ENCODE measurements around the gene PCIF1.

The PCIF1 gene

DNA sequence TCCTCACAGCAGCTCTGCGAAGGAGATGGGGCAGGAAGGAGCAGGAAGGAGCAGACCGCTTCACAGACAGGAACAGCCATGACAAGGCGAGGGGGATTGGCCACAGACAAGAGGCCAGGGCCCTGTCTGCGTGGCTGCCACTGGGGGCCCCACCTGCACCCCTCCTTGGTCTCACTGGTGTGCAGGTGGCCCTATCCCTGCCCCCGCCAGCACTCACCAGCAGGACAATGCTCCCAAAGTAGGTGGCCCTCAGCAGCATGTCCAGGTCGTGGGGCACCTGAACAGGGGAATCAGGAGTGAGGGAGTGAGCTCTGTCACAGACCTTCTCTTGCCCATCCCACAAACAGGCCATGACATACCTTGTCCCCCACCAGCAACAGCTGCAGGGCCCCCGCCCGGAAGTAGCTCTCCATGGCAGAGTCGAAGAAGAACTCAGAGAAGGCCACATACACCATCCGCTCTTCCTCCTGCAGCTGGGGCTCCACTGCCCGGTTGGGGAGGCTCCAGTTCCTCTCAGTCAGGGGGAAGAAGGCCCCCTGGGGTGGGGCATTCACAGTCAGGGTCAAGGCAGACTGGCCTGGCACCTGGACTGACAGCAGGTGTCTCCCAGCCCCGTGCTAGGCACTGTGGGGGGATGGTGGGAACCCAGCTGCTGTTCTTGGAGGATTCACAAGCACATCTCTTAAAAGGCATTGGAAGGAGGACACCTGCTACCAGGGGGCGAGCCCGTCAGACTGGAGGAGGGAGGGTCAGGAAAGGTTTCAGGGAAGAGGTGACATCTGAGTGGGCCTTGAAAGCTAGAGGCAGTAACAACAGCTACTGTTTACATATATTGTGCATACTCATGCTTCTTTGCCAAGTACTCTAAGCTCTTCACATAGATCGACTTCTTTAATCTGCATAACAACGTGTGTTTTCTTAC is 29.6 kb upstream of the PCIF1 start:
- no peak for DNase-seq

DNA sequence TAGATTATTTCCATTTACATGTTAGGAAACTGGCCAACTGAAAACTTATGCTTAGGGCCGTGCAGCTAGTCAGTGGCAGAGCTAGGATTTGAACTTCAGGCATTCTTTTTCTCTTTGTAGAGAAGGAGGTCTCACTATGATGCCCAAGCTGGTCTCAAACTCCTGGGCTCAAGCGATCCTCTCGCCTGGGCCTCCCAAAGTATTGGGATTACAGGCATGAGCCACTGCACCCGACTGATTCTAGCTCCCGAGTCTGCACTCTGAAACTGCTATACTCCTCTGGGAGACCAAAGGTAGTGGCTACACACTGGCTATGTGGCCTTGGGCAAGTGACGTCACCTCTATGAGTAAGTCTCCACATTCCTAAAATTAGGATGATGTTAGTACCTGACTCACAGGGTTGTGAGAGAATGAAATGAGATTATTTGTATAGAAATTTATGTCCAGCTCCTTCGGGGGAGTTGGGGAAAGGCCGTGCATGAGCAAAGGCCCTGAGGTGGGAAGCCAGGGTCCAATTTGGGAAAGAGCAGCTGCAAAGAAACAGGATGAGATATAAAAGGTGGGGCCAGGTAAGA is 28.9 kb upstream of the PCIF1 start:
- DNase-seq: no peak

DNA sequence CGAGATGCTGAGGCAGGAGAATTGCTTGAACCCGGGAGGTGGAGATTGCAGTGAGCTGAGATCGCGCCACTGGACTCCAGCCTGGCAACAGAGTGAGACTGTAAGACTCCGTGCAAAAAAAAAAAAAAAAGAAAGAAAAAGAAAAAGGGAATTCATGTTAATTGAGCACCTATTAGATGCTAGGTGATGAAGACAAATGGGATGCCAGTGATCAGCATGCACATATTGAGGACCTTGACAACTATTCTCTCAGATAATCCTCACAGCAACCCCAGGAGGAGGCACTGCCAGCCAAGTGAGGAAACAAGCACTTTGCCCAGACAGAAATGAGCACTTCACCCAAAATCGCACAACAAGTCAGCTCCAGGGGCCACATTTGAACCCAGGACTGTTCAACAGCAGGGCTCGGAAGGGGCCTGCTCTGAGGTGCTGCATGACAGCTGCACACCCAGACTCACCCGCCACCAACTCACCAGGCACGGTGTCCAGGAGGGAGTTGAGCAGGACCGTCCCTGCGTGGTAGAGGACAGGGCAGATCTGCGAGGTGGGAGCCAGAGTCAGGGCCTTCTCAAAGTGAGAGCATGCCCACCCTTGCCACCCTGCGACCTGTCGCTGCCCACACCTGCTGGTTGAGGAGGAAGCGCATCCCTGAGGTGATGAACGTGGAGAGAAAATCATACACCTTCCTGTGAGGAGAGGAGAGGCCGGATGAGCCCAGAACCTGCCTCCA is 27.1 kb upstream of the PCIF1 start:
- no peak for DNase-seq

DNA sequence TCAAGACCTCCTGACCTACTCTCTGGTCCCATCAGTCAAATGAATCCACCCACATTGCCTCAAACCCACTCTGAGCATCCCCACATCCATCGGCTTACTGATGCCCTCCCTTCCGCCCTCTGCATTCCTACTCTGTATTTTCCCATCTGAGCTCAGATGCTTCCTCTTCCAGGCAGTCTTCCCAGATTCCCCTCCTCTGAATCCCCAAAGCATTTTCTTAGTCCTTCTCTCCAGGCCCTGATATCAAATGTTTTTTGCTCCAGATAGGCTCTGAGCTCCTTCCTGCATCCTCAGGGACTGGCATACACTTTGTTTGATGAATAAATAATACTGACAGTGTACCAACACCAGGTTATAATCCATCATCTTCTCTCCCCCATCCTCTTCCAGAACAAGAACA is 26.4 kb upstream of the PCIF1 start:
- no peak for DNase-seq

DNA sequence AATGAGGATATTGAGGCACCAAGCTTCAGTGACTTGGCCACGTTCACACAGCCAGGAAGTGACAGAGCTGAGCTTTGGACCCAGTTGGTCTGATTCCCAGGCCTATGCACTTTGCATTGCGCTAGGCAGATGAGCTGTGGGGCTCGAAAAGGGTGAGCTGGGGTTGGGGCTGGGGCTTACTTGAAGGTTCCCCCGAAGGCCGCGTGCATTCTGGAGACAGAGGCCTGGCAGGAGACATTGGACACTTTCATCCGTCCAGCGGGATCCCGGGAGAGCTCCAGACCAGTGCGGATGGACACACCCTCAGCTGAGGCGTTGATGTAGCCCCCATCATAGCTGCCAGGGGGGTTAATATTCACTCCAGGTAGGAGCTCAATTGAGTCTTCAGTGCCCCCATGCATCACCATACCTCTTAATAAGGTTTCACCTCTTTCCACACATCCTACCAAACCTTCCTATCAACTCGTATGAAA is 25.1 kb upstream of the PCIF1 start:
- no peak for DNase-seq

DNA sequence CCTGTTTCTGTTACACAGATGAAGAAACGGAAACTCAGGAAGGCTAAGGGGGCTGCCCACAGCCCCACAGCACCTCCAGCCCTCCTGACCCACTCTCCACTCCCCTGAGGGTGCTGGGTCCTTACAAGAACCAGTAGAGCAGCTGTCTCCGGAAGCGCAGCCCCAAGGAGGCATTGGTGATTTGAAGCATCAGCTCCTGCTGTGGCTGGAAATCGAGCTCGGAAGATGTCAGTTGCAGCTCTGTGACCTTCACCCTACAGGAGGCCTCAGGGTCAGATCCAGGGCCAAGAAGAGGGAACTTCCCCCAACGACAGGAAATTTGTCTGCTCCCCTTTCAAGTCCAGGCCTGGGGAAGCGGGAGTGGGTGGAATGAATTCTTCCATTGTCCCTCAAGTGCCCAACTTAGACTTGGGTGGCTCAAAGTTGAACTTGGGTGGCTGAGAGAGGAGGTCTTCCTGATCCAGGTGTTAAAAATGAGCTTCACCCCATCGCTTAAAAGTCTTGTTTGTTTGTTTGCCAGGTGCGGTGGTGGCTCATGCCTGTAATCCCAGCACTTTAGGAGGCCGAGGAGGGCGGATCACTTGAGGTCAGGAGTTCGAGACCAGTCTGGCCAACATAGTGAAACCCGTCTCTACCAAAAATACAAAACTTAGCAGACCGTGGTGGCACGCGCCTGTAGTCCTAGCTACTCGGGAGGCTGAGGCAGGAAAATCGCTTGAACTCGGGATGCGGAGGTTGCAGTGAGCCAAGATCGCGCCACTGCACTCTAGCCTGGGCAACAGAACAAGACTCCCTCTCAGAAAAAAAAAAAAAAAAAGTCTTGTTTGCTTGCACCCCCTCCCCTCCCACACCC is 24.4 kb upstream of the PCIF1 start:
- DNase-seq: no peak

DNA sequence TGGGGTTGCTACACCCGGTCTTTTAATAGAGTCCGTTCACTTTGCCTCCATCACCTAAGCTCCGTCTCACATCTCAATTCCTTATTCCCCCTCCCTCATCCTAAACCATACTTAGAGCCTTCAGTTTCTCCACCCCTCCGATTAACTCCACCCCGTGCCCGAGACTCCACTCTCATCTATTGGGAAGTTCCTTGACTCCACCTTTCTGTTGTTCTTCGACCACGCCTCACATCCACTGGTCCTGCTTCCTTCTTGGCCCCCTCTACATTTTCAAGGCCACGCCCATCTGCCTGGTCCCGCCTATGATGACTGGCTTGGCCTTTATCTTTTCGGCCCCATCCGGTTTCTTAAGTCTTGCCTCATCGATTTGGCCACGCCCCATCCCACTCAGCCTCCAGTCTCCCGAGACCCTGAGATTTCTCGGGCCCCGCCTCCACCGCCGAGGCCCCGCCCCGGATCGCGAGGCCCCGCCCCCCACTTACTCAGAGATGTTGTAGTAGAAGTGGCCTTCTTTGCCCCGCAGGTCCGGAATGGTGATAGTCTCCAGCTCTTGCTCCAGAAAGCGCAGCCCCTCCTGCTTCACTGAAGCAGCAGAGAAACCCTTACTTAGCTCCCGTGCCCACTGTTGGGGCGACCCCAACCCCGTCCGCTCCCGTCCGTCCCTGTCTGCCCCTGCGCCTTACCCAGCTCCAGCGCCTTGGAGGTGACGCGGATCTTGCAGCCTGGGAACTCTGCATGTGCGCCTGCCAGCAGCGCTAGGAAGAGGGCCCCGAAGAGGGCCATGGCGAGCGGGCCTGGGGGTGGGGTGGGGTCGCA is 23.6 kb upstream of the PCIF1 start:
- peak; percentile 99 for DNase-seq

DNA sequence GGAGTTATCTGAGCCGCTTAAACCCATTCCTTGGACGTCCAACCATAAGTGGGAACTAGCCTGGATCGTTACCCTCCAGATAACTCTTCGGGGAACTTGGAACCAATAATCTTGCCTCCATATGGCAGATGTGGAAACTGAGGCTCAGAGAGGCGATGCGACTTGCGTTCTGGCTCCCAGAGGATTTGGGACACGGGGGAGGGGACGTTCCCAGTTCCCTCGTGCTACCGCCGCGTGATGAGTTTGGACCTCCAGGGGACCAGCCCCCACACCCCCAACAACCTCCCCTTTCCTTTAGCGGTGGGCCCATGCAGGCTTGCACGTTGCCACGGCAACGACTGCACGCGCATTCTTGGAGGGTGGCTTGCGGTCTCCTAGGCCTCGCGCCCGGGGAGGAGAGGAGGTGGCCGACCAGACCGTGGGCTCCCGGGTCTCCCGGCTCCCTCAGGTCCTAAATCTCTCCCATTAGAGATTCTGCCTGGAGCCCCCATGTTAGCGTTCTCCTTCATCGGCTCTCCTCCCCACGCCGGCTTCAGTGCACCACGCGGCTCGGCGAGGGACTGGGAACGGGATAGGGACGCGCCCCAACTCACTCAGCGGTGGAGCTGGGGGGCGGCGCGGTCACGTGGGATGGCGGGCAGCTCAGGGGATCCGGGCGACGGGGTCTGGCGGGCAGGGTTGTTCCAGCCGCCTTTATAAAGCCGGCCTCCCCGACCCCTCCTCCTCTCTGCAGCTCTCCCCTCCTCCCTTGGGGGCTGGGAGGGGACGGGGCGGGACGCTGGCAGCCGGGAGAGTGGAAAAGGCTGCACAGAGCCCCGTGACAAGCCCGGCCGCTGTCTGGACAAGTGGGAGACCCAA is 22.8 kb upstream of the PCIF1 start, which contains the start of gene PLTP:
Gene PLTP (minus strand): TSS at position 670 of the 858 bp plus-strand sequence. CDS start 703 bp downstream, outside the sequence.
- no peak for DNase-seq

DNA sequence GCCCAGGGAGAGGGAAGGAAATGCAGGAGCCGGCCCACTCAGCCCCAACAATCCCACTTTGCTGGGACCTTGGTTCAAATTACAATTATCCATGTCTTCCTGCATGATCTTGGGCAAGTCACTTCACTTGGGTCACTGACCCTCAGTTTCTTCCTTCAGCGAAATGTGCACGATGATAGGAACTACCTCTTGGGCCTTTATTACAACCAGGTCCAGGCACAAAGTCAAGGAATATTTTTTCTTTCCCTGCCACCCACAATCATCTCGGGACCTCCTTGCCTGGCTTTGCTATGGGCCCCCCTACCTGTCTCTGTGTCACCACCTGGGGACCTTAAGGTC is 22.2 kb upstream of the PCIF1 start:
- DNase-seq: no peak

DNA sequence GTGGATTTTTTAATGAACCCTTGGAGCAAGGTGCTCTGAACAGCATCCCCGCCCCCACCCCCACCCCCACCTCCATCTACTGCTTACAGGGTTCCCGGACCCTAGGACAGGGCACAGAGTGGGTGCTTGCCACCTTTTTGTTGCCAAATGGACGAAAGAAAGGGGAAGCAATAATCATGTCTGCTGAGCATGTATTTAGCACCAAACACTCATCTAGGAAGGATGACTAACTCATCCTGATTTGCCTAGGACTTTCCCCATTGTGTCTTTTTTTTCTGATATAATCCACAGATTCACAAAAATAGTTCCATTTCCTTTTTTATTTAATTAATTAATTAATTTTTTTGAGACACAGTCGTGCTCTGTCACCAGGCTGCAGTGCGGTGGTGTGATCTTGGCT is 21.4 kb upstream of the PCIF1 start:
- peak; percentile 89 for DNase-seq

DNA sequence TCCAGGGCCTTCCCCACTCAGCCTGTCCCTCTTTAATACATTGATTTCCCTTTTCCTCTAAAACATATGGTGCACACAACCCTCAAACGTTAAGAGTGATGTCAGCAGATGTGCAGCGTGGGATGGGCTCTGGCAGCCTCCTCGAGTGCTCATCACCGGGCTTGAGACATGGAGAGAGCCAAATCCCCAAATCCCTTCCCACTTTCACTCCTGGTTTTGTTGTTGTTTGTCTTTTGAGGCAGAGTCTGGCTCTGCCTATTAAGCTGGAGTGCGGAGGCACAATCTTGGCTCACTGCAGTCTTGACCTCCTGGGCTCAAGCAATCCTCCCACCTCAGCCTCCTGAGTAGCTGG is 16.7 kb upstream of the PCIF1 start:
- peak; percentile 60 for DNase-seq

DNA sequence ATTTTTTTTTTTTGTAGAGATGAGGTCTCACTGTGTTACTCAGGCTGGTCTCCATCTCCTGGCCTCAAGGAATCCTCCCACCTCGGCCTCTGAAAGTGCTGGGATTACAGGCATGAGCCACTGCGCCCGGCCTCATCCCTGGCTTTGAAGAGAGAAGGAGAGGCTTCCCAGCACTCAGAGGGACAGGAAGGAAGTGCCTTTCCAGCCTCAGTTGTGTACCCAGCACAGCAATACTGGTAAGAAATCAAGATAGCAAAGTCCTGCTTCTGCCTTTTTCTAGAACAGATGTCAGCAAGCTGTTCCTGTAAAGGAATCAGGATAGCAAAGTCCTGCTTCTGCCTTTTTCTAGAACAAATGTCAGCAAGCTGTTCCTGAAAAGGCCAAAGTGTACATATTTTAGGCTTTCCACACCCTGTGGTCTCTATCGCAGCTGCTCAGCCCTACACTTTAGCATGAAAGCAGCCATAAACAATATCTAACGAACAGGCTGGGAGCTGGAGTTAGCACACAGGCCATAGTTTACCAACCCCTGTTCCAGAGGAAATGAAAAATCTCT is 16.2 kb upstream of the PCIF1 start:
- peak; percentile 30 for DNase-seq

DNA sequence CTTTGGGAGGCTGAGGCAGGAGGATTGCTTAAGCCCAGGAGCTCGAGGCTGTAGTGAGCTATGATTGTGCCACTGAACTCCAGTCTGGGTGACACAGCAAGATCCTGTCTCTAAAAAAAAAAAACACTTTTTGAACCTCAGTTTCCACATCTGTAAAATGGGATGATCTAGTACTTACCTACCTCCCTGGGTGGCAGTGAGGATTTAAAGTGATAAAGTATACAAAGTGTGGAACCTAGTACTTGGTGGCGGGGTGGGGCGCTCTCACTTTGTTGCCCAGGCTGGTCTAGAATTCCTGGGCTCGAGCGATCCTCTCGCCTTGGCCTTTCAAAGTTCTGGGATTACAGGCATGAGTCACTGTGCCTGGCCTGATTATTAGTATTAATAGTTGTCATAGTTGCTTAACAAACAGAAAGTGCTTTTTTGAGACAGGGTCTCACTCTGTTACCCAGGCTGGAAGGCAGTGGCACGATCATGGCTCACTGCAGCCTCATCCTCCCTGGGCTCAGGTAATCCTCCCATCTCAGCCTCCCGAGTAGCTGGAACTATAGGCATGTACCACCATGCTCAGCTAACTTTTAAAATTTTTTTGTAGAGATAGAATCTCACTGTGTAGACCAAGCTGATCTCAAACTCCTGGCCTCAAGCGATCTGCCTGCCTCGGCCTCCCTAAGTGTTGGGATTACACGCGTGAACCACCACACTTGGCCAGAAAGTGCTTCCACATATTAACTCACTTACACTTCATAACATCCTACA is 15.5 kb upstream of the PCIF1 start:
- no peak for DNase-seq

DNA sequence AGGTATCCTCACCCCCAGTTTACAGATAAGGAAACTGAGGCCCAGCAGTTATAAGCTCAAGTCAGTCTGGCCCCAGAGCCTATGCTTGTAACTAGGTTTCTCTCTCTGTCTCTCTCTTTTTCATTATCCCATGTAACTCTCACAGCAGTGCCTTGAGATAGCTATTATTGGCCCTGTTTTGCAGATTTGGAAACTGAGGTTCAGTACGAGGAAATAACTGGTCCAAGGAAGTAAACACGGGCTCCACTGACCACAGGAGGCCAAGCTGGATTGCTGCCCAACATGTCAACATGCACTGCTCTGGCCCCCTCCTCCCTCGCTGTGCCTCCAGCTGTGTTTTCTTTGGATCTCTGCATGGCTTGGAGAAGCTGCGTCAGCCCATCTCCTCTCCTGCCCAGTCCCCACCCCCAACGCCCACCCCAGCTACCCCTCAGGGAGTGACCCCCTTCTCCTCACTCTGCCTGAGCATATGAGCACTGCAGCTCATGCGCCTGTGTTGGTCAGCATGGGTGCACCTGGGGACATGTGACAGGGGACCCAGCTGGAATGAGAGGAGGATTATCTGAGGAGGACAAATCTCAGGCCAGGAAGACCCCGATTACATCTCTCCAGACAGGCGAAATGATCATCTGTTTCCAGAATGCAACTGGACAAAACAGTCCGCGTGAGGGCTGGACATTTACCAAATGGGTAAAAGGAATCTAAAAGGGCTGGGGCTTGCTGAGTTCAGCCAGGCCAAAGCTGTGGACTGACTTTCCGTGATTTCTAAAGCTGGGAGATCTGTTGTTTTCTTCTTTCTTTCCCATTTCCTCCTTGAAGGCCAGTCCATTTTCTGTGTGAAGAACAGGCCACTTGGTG is 14.7 kb upstream of the PCIF1 start:
- no peak for DNase-seq

DNA sequence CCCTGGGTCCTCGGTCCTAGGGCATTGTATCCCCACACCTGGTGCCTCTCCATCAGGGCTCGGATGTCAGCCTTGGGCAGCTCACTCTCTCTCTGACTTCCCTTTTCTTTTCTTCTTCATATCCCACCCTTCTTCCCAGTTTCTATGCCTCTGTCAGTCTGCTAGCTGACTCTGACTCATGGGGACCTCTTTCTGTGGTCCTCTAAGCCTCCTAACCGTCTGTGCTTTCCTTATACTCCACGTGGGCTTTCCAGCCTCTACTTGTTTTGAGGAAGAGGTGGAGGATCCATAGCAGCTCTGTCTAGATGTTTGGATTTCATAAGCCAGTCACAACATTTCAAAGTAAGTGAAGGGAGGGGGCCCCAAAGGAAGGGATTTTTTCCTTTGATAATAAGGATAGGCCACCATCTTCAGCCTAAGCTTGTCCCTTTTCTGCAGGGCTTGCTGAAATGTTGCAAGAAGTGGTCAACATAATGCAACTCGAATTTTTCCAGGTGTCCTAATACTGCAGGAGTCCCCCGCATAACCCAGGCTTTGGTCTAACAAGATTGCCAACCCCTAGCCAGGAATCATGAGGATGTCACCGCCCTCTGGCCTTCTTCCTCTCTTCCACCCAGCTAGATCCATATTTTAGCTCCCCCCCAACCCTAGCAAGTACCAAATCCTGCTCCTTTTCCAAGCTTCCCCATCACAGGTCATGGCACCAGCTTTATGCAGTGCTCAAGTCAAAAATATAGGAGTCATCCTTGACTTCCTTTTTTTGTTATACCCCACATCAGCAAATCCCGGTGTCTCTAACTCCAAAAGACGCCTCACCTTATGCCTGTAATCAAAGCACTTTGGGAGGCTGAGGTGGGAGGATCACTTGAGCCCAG is 13.8 kb upstream of the PCIF1 start:
- peak; percentile 81 for DNase-seq

DNA sequence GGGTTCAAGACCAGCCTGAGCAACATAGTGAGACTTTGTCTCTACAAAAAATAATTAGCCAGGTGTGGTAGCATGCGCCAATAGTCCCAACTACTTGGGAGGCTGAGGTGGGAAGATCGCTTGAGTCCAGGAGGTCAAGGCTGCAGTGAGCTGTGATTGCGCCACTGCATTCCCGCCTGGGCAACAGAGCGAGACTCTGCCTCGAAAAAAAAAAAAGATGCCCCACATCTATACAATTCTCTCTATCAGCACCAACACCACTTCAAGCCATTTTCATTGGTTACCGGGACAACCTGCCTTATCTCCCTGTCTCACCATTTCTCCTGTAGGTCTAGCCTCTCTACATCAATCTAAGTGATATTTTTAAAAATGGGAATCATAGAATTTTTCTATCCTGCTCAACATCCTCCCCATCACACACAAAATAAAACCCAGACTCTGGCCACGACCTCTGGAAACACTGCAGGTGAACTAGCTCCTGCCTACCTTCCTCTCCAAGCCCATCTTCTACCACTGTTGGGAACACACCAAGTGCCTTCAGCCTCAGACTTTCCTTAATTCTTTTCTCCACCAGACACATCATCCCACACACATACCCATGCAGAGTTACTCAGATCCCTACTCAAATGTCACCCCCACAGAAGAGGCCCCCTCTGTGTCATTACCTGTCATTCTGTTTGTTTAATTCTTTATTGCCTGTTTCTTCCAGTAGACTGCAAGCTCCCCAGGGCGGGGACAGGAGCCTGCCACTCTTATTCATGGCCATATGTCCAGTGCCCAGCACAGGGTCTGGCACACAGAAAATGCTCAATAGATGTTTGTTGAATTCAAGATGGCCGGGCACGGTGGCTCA is 12.9 kb upstream of the PCIF1 start:
- no peak for DNase-seq

Measured in suppressor macrophage treated with lipopolysaccharide for 4 hours (primary cell).